RPMI7951 (cell line): ENCODE measurements around the gene SDSL. TPM values are rescaled to one million over a fixed set of nuclear protein-coding genes. Genes with fewer than 3 reads are reported as not detected.

Experiments
- DNase-seq: peaks from one replicate; pipeline ENCODE4 v3.0.0-alpha.2; 2012; ENCODE audit warnings: low read depth
- total RNA-seq: library from RNA; depleted of rRNA; stranded (reverse); fragments of >200 nt; shearing (Covaris generic); gene quantifications from 2 replicates; pipeline ENCODE4 v1.2.3, GENCODE V29; 2014

The SDSL gene
- total RNA-seq, 1 experiment from 2014 or later = 5.6 TPM

DNA sequence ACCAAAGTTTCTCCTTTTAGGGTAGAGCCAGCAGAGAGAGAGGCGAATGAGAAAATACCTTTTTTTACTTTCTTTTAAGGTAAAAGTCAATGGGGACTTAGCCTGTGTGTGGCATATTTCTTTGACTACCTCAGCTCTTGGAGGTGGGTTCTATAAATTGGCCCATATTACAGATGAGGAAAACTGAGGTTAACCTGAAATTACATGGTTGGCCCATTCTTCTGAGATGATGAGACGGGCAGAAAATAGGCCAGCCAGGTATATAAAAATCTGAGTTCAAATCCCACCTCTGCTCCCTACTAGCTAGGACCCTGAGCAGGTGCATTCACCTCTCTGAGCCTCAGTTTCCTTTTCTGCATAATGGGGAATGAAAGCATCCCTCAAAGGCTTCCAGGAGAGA lies 27.1 kb downstream of the SDSL start:
- DNase-seq = no peak

- DNase-seq = no peak
Observed at GRCh38 chr12:113449839-113450238, 27.7 kb downstream of the SDSL start.

GRCh38 chr12:113452458-113452857 lies 30.3 kb downstream of the SDSL start:
- no peak for DNase-seq

GRCh38 chr12:113453330-113453729 lies 31.1 kb downstream of the SDSL start:
- DNase-seq = no peak

GRCh38 chr12:113456199-113456598 lies 34.0 kb downstream of the SDSL start:
- no peak for DNase-seq

GRCh38 chr12:113456761-113457160 lies 34.6 kb downstream of the SDSL start:
- no peak for DNase-seq

- DNase-seq = no peak
Observed at GRCh38 chr12:113457185-113457584, 35.0 kb downstream of the SDSL start.

- no peak for DNase-seq
Observed at GRCh38 chr12:113457710-113458109, 35.5 kb downstream of the SDSL start.

GRCh38 chr12:113459981-113460380 lies 37.8 kb downstream of the SDSL start:
- DNase-seq = no peak

GRCh38 chr12:113461666-113462065 lies 39.5 kb downstream of the SDSL start:
- DNase-seq = peak; percentile 22

DNA sequence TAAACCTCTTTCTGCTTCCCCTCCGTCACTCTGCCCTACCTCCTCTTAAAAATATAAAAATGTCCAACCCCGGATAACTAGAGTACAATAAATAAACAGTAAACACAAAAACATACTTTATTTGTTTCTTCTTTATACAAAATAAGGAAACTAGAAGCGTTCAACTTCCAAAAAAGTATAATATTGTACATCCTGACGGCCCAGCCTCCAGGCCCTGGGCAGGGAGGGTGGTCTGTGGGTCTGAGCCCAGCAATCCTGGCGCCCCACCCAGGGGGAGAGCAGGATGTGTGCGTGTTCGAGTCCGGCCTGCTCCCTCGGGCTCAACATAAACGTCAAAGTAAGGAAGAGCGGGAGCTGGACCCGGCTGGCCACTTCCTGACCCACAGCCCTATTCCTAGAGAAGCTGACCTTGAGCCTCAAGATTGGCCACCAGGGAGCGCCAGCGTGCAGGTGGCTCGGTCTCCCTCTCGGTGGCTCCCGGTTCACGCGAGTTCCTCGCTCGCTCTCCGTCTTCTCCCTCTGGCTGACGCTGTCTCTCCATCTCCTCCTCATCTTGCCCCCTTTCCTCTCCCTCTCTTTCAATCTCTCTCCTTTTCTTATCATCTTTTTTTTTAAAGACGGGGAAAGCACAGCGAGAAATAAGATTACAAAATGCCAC lies 40.1 kb downstream of the SDSL start:
- peak; percentile 67 for DNase-seq

DNA sequence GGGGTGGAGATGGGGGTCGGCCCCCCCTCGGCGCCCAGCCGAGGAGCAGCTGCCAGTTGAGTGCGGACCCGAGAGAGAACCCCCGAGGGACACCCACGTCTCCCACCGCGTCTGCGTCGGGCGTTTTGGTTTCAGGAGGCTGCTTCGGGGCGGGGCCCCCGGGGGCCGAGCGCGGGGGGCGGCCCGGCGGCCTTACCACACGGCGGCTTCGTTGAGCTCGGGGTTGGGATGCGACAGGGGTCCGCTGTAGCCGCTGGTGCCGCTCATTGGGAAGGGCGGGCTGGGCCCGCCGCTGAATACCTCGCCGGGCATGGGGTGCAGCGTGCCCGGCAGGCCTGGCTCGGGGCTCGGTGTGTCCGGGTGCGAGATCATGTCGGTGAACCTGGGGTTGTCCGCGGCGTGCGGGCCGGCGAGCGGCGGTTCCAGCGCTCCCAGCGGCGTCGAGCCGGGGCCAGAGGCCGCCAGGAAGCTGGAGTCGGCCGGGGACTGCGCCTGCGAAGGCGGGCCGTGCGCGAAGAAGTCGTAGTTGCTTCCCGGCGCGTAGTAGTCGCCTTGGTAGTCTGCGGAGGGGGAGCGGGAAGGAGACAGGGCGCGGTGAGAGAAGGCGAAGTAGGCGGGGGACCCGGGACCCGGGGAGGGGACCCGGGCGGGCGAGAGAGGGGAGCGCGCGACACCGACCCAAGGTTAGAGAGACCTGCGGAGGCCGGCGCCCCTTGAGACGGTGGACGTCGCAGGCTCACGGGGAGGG lies 41.0 kb downstream of the SDSL start:
- no peak for DNase-seq

DNA sequence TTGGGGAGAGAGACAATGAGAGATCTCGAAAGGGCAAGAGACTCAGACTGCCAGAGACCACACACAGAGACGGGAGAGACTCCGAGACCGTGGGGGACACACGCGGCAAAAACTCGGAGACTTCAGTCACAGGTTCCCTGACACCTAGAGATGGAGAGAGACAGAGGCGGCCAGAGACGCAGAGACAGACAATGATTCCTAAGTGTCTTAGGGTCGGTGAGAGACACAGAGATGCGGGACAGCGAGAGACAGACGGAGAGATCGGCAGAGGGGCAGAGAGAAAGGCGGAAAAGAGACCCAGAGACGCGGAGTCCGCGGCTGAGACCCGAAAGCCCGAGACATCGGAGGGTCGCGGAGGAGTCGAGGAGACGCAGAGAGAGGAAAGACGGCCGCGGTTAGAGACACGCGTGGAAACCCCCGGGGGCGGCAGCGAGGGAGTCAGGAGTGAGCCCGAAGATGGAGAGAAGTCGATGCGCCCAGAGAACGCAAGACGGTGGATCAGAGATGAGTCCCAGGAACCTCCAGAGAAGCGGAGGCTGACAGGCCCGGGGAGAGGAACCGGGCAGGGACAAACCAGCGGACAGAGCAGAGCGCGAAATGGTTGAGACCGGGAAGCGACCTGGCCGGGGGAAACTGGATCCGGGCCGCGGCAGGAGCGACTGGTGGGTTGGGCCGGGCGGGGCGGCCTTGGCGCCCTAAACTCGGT lies 41.7 kb downstream of the SDSL start:
- DNase-seq = no peak

- no peak for DNase-seq
Observed at GRCh38 chr12:113464452-113464775, 42.2 kb downstream of the SDSL start.

DNA sequence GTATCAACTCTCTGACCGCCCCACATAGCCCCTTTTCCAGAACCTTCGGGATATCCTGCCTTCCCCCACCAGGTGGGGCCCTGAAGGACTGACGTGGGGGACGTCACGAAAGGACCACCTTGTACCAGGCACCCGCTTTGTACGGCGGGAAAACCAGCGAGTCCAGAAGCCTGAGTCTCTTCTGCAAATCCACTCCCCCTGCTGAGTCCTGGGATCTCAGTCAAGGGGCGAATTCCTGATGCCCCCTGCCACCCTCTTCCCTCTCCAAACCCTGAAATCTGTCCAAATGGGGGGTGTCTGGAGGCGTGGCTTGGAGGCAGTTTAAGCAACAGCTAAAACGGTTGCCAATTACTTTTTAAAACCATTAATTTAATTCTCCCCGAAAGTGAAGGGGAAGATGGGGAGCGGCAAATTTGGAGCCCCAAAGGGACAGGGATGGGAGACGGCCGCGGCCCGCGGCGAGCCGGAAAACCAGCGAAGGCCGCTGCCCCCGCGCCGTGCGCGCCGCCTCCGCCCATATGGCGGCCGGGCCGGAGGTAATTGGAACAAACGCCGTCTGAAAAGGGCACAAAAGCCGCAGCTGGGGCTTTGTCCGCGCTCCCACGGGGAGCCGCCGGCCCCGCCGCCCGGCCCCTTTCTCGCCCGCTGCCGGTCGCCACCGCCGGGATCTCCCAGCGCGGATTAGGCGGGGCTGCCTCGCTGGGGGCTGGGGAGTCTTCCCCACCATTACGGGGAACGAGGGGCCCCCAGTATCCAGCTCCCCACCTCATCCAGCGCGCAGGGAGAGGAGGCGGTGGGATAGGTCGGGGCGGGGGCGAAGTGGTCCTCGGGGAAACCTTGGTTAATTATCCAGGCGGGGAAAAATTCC lies 42.9 kb downstream of the SDSL start:
- no peak for DNase-seq

GRCh38 chr12:113465808-113466453 lies 43.8 kb downstream of the SDSL start:
- DNase-seq = no peak

DNA sequence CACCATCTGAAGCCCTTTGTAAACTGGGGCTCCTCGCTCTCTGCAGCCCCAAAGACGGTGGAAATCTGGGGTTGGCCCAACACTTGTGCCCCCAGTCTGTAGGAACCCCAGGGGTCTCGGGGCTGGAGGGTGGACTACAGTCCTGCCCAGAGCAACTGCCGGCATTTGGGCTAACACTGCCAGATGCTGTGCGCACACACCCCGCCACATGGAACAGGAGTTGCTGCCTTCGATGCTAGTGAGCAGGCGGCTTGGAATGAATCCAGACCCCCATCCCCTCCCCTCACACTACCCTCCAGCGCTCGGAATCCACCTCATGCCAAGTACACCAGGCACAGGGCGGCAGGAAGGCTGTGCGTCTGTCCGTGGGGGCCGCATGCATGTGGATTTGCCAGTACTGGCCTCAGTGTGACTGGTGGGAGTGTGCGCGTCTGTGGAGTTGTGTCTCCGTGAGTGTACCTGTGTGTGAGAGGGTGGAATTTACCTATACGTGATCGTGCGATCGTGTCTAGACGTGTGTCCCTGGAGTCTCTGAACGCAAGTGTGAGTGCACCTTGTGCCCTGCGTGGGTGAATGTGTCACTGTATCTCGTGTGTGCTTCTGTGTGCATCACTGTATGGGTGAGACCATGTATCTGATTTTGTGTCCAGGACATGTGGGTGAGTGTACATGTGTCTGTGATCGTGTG lies 44.4 kb downstream of the SDSL start:
- DNase-seq = no peak

DNA sequence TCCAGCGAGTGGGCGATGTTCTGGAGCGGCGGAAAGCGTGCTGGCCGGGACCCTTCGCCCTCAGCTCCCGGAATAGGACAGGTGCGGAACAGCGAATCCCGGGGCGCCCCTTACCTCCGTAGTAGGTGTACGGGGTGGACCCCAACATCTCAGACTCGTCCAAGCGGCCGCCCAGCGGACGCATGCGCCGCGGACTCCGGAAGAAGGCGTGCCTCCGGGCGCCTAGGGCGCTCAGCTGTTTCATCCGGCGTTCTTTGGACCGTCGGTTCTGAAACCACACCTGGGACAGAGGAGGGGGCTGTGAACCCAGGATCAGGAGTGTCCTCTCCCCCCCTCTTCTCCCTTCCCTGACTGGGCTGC lies 44.9 kb downstream of the SDSL start:
- no peak for DNase-seq

- DNase-seq = no peak
Observed at GRCh38 chr12:113467502-113468364, 45.6 kb downstream of the SDSL start.
